ENCODE data around the gene CCDC7.
"Not testable (repeated sequence)": the region's sequence is repeated elsewhere in the genome, so short reads cannot be mapped to it uniquely, and the experiment has no call there.

Gene CCDC7

DNA sequence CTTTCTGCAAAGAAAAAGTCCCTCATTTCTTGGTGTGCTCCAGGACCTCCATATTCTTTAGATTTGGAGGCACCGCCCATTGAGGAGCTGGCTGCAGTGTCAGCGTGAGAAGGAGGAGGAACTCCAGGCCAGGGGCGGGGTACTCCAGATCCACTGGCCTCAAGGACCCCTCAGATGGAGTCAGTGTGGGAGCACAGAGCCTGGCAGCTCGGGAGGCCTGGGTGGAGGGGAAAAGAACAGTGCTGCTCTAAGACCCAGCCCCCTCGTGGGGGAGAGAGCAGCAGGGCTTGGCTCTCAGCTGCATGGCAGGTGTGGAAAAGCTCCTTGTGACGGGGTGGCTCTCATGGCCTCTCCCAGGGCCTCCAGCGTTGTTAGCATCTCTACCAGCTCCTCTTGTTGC is 441.5 kb downstream of the CCDC7 start:
- DNase-seq (ENCODE audit: low read depth in 2 of 2): no peak

- no peak for DNase-seq (ENCODE audit: low read depth in 2 of 2)
These were observed 442.4 kb downstream of the CCDC7 start for GRCh38 chr10:32888161-32888927.

DNA sequence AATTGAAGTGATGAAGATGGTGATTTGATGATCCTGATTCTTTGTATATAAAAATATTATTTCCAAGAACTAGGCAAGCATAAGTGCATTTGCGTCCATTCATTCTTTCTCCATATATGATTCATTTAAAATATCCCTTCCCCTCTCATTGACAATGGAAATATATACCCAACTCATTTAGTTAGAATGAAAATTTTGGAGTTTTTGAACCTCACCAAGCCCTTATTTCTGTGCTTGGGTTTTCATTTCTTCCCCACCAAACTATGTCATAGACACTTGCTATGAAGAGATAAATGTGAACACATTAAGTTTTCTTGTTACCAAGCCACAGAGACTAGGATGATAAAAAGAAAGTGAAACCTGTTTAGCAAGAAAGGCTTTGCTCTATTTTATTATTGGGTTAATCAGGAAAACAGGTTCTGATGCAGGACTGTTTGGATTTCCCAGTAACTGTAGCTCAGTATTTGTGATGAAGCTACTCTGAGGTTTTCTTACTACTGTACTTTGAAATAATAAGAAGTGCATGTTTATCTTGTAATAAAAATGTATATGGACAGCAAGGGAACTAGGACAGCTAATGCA is 443.8 kb downstream of the CCDC7 start:
- DNase-seq (ENCODE audit: low read depth in 2 of 2): no peak

DNA sequence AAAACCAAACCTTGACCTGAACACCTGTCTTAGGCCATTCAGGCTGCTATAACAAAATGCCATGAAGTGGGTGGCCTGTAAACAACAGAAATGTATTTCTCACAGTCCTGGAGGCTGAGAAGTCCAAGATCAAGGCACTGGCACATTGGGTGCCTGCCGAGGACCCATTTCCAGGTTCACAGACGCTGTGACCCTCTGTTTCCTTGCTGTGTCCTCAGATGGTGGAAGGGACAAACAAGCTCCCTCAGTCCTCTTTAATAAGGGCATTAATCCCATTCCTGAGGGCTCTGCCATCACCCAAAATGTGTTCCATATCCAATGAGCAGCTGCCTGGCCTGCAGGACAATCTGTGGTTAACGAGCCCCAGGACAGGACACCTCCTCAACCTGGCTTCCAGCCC is 444.5 kb downstream of the CCDC7 start:
- DNase-seq (ENCODE audit: low read depth in 2 of 2): no peak

DNA sequence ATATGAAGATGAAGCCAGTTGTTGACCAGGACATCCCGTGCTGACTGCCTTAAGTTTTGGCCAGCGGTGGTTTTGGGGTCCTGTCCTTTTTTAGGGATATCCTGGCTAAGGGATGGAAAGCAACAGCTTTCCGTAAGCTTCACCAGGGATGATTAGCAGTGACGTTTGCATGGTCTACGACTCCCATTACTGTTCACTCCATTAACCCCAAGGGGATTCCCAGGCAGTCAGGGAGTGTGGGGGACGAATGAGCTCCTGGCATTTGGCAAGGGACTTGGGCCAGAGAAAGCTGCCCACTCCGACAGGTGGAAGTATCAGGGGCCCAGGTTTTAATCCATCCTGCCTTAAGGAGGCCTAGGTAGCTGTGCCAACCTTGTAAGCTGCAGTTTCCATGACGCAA is 445.3 kb downstream of the CCDC7 start:
- no peak for DNase-seq (ENCODE audit: low read depth in 2 of 2)

GRCh38 chr10:32893434-32893833 is 447.5 kb downstream of the CCDC7 start:
- DNase-seq (ENCODE audit: low read depth in 2 of 2): no peak

DNA sequence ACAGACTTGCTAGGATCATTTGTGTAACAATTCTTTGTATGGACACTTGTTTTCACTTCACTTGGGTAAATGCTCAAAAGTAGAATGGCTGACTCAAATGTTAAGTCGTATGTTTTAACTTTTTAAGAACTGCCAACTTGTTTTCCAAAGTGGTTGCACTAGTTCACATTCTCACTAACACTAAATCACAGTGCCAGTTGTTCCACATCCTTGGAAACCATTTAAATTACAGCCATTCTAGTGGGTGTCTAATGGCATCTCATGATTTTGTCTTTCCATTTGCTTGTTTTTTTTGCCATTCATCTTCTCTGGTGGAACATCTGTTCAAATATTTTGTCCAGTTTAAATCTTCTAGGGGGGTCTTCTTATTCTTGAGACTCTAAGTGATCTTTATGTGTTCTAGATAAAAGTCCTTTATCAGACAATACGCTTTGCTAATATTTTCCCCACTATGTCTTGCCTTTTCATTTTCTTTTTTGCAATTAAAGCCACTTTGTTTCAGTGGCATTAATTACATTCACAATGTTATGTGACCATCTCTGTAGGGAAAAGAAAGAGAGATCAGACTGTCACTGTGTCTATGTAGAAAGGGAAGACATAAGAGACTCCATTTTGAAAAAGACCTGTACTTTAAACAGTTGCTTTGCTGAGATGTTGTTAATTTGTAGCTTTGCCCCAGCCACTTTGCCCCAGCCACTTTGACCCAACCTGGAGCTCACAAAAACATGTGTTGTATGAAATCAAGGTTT is 448.1 kb downstream of the CCDC7 start:
- no peak for DNase-seq (ENCODE audit: low read depth in 2 of 2)

DNA sequence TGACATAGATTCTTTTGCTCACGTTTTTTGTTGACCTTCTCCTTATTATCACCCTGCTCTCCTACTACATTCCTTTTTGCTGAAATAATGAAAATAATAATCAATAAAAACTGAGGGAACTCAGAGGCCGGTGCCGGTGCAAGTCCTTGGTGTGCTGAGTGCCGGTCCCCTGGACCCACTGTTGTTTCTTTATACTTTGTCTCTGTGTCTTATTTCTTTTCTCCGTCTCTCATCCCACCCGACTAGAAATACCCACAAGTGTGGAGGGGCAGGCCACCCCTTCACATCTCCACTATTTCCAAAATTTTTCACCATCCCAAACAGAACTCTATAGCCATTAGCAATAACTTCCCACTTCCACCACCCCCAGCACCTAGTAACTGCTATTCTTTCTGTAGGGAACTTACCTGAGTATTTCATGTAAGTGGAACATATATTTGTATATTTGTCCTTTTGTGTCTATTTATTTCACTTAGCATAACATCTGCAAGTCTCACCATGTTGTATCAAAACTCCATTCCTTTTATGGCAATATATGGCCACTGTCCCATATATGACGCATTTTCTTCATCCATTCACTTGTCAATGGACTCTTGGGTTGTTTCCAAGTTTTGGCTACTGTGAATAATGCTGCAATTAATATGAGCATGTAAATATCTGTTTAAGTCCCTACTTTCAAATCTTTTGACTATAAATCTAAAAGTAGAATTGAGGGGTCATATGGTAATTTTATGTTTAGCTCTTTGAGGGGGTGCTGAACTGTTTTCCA is 449.4 kb downstream of the CCDC7 start:
- not testable (repeated sequence) for DNase-seq (ENCODE audit: low read depth in 2 of 2)

DNA sequence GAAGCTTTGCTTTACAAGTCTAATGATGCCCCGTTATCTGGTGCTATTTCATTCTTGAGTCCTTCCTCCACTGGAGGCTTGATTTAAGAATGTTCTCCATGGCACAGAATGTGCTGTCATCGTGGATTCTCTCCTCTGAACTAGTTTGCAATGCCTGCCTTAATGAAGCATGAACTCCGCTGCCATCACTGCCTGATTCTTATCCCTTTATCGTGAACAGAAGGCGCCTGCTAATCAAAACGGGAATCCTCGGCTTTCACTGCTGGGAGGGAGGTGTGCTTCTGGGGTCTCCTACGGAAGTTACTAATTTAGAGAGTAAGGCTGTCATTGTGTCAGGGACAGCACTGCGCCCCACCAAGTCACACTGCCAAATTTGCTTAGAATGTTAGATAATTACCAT is 455.9 kb downstream of the CCDC7 start:
- DNase-seq (ENCODE audit: low read depth in 2 of 2): no peak

DNA sequence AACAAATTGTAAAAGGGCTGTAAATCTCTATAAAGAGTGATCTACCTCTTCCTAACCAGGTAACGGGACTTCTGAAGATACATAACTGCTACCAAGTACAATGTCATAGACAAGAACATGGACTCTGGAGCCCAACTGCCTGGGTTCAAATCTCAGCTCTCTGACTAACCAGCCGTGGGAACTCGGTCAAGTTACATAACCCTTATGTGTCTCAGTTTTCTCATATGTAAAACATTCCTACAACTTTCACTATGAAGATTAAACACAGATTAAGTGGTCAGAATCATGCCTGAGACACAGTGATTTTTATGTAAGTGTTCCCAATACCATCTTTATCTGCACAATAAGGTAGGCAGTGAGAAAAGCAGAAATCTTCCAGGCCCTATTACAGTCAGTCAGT is 459.5 kb downstream of the CCDC7 start:
- DNase-seq (ENCODE audit: low read depth in 2 of 2): no peak

- DNase-seq (ENCODE audit: low read depth in 2 of 2): no peak
These were observed 460.7 kb downstream of the CCDC7 start for GRCh38 chr10:32906595-32906994.

DNA sequence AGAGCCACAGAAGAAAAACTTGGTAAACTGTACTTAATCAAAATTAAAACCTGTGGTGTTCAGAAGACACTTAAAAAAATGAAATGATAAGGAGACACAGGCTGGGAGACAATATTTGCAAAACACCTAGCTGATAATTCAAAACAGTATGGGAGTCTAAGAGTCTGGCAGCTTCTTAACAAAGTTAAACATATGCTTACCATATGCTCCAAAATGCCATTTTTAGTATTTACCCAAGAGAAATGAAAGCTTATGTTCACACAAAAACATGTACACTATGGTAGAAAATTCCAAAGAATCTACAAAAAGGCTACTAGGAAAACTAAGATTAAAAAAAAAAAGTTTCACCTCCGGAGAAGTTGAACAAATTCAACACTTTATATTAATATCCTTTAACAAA is 463.5 kb downstream of the CCDC7 start:
- no peak for DNase-seq (ENCODE audit: low read depth in 2 of 2)

- not testable (repeated sequence) for DNase-seq (ENCODE audit: low read depth in 2 of 2)
These were observed 464.0 kb downstream of the CCDC7 start for GRCh38 chr10:32909970-32910369.

DNA sequence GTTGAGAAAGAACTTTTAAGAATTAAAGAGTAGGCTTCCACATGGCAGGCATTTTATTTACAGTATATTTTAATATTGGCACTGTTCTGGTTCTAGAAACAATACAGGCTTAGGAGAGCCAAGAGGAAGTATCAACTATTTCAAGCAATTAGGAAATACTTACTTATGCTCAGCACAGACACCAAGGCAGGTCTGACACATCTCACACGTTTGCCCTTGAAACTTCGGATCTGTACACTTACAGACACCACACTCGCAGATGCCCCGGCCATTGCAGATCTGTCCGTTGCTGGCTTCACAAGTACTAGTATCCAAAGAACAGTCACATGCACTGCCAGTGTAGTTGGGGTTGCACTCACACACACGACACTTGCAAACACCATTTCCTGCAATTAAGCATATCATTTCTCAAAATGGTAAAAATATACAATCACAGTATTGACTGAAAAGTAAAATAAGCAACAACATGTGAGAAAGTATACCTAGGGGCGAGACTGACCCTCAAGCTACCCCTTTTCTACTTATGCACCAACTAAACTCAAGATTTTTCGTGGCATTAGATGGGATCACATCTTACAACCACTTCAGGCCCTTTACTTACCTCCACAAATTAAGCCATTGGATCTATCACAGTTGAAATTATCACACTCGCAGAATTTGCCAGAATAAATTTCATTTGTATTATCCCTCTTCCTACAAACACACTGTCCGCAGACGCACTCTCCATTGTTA is 465.5 kb downstream of the CCDC7 start:
- no peak for DNase-seq (ENCODE audit: low read depth in 2 of 2)

DNA sequence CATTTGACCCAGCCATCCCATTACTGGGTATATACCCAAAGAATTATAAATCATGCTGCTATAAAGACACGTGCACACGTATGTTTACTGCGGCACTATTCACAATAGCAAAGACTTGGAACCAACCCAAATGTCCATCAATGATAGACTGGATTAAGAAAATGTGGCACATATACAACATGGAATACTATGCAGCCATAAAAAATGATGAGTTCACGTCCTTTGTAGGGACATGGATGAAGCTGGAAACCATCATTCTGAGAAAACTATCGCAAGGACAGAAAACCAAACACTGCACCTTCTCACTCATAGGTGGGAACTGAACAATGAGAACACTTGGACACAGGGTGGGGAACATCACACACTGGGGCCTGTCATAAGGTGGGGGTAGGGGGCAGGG is 471.9 kb downstream of the CCDC7 start:
- not testable (repeated sequence) for DNase-seq (ENCODE audit: low read depth in 2 of 2)

DNA sequence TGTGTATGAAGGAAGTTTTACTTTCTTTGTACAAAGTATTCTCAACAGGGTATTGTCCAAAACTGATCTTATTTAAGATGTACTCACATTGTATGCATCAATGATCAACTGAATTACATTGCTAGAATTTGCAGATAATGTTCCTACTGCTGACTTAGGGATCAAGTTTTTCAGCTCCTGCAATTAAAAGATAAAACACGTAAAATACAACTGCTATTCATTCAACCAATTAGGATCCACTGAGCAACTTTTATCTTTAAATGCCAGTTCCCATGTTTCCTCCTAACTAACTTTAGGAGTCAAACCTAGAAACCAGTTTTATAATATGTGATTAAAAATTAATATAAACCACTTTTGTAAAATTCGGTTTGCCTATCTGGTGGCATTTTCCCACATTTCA is 476.2 kb downstream of the CCDC7 start:
- no peak for DNase-seq (ENCODE audit: low read depth in 2 of 2)

GRCh38 chr10:32923134-32923533 is 477.2 kb downstream of the CCDC7 start:
- DNase-seq (ENCODE audit: low read depth in 2 of 2): no peak

DNA sequence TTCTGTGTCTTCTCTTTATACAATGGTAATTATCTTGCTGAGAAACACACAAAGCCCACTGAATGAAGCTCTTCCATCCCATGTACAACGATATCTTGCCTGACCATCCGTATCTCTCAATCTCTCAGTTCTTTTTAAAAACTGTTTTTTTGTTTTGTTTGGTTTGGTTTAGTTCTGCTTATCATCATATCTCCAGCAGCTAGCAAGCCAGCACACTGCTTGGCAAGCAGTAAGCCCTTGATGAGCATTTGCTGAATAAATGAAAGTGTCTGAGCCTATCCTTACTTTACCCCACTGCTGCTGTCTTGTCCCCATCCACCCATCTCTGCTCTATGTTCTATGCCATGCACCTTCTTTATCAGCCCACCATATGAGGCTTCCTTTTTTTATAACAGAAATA is 477.9 kb downstream of the CCDC7 start:
- no peak for DNase-seq (ENCODE audit: low read depth in 2 of 2)

Data from stimulated activated CD8-positive, alpha-beta memory T cell treated with anti-CD3 and anti-CD28 coated beads, Interleukin-15, amount 100 ng/mL, for 48 hours (primary cell).